Measurements from ENCODE around the gene LY9. TPM values are rescaled to one million over a fixed set of nuclear protein-coding genes. Genes with fewer than 3 reads are reported as not detected.

LY9 gene
- total RNA-seq, 4 donors from 2014 or later = 0.40 to 9.4 (median 1.8) TPM

DNA sequence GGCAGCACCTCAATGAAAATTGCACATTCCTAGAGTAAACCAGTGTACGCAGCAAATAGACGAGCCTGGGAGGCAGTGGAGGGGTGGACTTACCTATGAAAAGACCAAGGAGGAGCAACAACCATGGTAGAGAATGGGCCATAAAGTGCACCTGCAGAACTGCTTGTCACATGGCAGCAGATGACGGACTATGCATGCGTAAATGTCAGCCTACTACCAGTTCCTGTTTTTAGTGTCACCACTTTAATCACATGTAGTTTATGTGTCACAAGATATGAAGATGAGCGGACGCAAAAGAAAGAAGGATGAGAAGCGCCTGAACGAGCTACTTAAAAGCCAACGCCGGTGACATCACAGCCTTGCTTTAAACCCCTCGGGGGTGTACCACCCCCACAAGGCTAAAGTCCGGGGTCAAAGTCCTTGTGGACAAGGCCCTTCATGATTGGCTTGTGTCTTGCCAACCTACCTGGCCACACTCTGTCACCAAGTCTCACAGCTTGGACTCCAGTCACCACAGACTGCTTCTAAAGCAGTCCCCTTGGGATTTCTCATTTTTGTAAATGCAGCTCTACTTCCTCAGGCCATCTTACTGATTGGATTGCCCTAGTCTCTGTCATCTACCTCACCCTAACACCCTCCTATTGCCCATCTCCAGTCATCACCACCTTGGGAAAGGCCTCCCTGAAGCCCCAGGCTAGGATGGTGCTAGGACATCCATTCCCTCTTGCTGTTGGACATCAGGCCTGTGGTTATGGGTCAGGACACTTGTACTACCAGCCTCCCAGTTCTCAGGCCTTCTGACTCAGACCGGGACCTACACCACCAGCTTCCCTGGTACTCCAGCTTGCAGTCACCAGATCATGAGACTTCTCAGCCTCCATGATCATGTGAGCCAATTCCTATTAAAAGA, 6.0 kb upstream of the LY9 start:
- H3K9me3 ChIP-seq = no peaks in the 10 kb centered on the region
- WGBS, 2 donors (ENCODE audit: low coverage in 1 of 2) = 79% methylated on average over 13 of the region's 13 CpGs; no CpG with 5 or more reads in 1 of the 2 donors
- H3K4me1 ChIP-seq = no peaks in the 10 kb centered on the region
- intact Hi-C loops (cut with DNase I; ENCODE audit: low total_unique reads) (no loop called here), in situ Hi-C loops (cut with MboI; ENCODE audit: low pct_ligation_motif_present in 1 of 4, low pct_unique_long_range_greater_than_20kb in 1 of 4, low sequenced_read_pairs in 3 of 4) (no loop called here)
- peak; percentile 42 for DNase-seq
- H3K4me3 ChIP-seq = no peak overlapping the region
- no peaks in the 10 kb centered on the region for H3K27me3 ChIP-seq
- H3K36me3 ChIP-seq = no peaks in the 10 kb centered on the region
- TF ChIP-seq EP300 (IDR thresholded peaks at IDR 0.05; ENCODE audit: low read depth) = no peak
- no peak for TF ChIP-seq POLR2AphosphoS5 (IDR thresholded peaks at IDR 0.05)
- TF ChIP-seq, protein P1, sequence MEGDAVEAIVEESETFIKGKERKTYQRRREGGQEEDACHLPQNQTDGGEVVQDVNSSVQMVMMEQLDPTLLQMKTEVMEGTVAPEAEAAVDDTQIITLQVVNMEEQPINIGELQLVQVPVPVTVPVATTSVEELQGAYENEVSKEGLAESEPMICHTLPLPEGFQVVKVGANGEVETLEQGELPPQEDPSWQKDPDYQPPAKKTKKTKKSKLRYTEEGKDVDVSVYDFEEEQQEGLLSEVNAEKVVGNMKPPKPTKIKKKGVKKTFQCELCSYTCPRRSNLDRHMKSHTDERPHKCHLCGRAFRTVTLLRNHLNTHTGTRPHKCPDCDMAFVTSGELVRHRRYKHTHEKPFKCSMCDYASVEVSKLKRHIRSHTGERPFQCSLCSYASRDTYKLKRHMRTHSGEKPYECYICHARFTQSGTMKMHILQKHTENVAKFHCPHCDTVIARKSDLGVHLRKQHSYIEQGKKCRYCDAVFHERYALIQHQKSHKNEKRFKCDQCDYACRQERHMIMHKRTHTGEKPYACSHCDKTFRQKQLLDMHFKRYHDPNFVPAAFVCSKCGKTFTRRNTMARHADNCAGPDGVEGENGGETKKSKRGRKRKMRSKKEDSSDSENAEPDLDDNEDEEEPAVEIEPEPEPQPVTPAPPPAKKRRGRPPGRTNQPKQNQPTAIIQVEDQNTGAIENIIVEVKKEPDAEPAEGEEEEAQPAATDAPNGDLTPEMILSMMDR (IDR thresholded peaks at IDR 0.05) = no peak
- TF ChIP-seq POLR2A (IDR thresholded peaks at IDR 0.05) = no peak
- H3K27ac ChIP-seq = peak overlapping the region in 2 of 4 donors; percentile 51 to 59

DNA sequence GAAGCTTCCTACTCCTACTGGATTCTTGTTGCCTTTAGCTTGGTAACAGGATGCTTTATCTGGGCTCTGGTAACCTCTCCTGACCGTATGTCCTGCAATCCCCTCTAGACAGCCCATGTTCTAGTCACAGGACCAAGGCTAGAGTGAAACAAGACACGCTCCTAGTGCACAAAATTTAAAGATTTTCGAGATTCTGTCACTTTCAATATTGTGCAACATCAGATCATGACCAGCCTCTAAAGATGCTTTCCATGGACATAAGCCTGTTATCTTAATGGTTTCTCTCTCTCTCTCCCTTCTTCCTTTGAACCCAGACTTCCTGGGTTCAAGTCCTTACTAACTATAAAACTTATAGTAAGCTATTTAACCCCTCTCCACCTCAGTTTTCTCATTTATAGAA, 1.6 kb upstream of the LY9 start:
- no peak for DNase-seq
- no peak overlapping the region for H3K27ac ChIP-seq
- no peaks in the 10 kb centered on the region for H3K36me3 ChIP-seq
- H3K9me3 ChIP-seq = no peaks in the 10 kb centered on the region
- 0 to 56% methylated on average over 1 to 3 of the region's 3 CpGs for WGBS, 2 donors (ENCODE audit: low coverage in 1 of 2)
- H3K4me3 ChIP-seq = no peak overlapping the region
- intact Hi-C loops (cut with DNase I; ENCODE audit: low total_unique reads) (no loop called here), in situ Hi-C loops (cut with MboI; ENCODE audit: low pct_ligation_motif_present in 1 of 4, low pct_unique_long_range_greater_than_20kb in 1 of 4, low sequenced_read_pairs in 3 of 4) (no loop called here)
- H3K4me1 ChIP-seq = no peaks in the 10 kb centered on the region
- TF ChIP-seq EP300 (IDR thresholded peaks at IDR 0.05; ENCODE audit: low read depth) = no peak
- no peak for TF ChIP-seq POLR2AphosphoS5 (IDR thresholded peaks at IDR 0.05)
- TF ChIP-seq, protein P1 (IDR thresholded peaks at IDR 0.05) = no peak
- no peak for TF ChIP-seq POLR2A (IDR thresholded peaks at IDR 0.05)
- no peaks in the 10 kb centered on the region for H3K27me3 ChIP-seq

DNA sequence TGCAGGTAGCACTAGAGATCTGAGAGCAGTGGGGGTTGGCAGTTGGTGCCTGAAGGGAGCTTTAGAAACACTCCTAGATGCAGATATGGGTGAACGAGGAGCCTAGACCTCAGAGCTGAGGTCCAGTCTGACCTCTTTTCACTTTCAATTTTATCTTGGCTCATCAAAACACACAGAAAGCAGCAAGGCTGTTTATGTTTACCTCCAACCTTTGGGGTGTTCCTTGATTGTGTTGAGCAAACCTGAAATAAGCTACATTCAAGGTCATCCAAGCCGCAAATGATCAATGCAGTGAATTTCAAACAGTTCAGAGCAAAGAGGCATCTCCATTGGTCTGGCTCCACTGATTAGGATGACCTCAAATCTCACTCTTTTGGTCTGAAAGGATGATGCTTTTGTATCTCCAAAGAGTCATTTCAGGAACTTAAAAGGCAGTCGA, 1.3 kb downstream of the LY9 start:
- Histone ChIP-seq H3K9me3 (no peaks in the 10 kb centered on the region), H3K36me3 (no peaks in the 10 kb centered on the region), H3K4me3 (peak overlapping the region in 1 of 4 donors; percentile 35), H3K4me1 (no peaks in the 10 kb centered on the region), H3K27me3 (no peaks in the 10 kb centered on the region), H3K27ac (peak overlapping the region; percentile 45 to 70 (median 64))
- DNase-seq = no peak
- WGBS, 2 donors (ENCODE audit: low coverage in 1 of 2) = 55 to 69% methylated on average over 2 to 3 of the region's 3 CpGs
- in situ Hi-C loops (cut with MboI; ENCODE audit: low pct_ligation_motif_present in 1 of 4, low pct_unique_long_range_greater_than_20kb in 1 of 4, low sequenced_read_pairs in 3 of 4) (no loop called here), intact Hi-C loops (cut with DNase I; ENCODE audit: low total_unique reads) (no loop called here)
- TF ChIP-seq POLR2AphosphoS5 (IDR thresholded peaks at IDR 0.05) (no peak), POLR2A (IDR thresholded peaks at IDR 0.05) (no peak), EP300 (IDR thresholded peaks at IDR 0.05; ENCODE audit: low read depth) (no peak)
- TF ChIP-seq, protein P1 (IDR thresholded peaks at IDR 0.05) = no peak

DNA sequence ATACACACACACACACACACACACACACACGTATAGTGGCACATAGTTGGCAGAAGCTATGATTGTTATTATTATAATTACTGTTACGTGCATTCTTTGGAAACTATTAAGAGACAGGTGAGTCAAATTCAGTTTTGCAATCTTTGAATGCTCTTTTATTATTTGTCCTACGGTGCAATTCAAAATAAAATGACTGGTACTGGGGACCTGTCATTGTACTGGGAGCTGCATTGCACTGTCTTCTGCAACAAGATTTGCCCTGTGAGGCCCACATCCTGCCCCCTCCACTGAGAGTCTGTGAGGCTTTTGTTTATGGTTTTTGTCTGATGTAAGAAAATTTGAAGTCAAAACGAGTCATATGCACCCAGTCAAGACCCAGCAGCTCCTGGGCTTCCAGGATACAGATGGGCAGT, 1.9 kb downstream of the LY9 start:
- intact Hi-C loops (cut with DNase I; ENCODE audit: low total_unique reads) (no loop called here), in situ Hi-C loops (cut with MboI; ENCODE audit: low pct_ligation_motif_present in 1 of 4, low pct_unique_long_range_greater_than_20kb in 1 of 4, low sequenced_read_pairs in 3 of 4) (no loop called here)
- Histone ChIP-seq H3K4me1 (no peaks in the 10 kb centered on the region), H3K36me3 (no peaks in the 10 kb centered on the region), H3K27ac (peak overlapping the region in 2 of 4 donors; percentile 45 to 70), H3K4me3 (no peak overlapping the region), H3K27me3 (no peaks in the 10 kb centered on the region), H3K9me3 (no peaks in the 10 kb centered on the region)
- TF ChIP-seq, protein P1 (IDR thresholded peaks at IDR 0.05) = no peak
- TF ChIP-seq POLR2AphosphoS5 (IDR thresholded peaks at IDR 0.05) = no peak
- no peak for TF ChIP-seq EP300 (IDR thresholded peaks at IDR 0.05; ENCODE audit: low read depth)
- peak; percentile 25 for TF ChIP-seq POLR2A (IDR thresholded peaks at IDR 0.05)
- 31 to 61% methylated on average over 4 of the region's 4 CpGs for WGBS, 2 donors (ENCODE audit: low coverage in 1 of 2)
- peak; percentile 44 for DNase-seq
